Body of pancreas (tissue), 4 donors: ENCODE measurements around the gene PASK. TPM values are rescaled to one million over a fixed set of nuclear protein-coding genes. Genes with fewer than 3 reads are reported as not detected.
"Not testable (repeated sequence)": the region's sequence is repeated elsewhere in the genome, so short reads cannot be mapped to it uniquely, and the experiment has no call there.

ENCODE experiments used
- ATAC-seq: fragments of 150-250 bp; one replicate; pipeline ENCODE4 v1.9.1; 2016
- DNase-seq, 4 donors: peaks; one replicate each; pipeline ENCODE4 v3.0.0-alpha.2; 2019
- H3K27ac ChIP-seq, 4 donors: fragments of 200-600 bp; sonication (generic); 1 replicate in 3 of 4; 2 replicates in 1 of 4; pipeline versions ENCODE4 v1.5.1 to v1.6.1; 2016 to 2019; ENCODE audit warnings: mild to moderate bottlenecking in 1 of 4, mixed read lengths in 1 of 4, moderate library complexity in 1 of 4
- H3K27me3 ChIP-seq, 2 donors: fragments of 200-600 bp; sonication (generic); one replicate each; pipeline ENCODE4 v1.6.0; 2016; ENCODE audit warnings: mild to moderate bottlenecking in 1 of 2
- H3K36me3 ChIP-seq, 2 donors: fragments of 200-600 bp; sonication (generic); replicated peaks in 1 of 2; 2 replicates each; pipeline ENCODE4 v1.5.1; 2016; ENCODE audit warnings: low read depth in 2 of 2; ENCODE audit not compliant: insufficient read depth in 1 of 2
- H3K4me1 ChIP-seq: fragments of 200-600 bp; sonication (generic); one replicate; pipeline ENCODE4 v1.6.0; 2016
- H3K4me3 ChIP-seq, 2 donors: fragments of 200-600 bp; sonication (generic); 1 replicate in 1 of 2; 2 replicates in 1 of 2; pipeline ENCODE4 v1.5.1; 2016 to 2019
- H3K9me3 ChIP-seq, 3 donors: fragments of 200-600 bp; sonication (generic); 1 replicate in 2 of 3; 2 replicates in 1 of 3; pipeline ENCODE4 v1.5.1; 2016
- POLR2A ChIP-seq, 3 donors: fragments of 450-650 bp; IDR thresholded peaks; one replicate each; pipeline ENCODE4 v1.6.1; 2016; ENCODE audit warnings: antibody characterized with exemption in 3 of 3, mild to moderate bottlenecking in 2 of 3
- WGBS, 2 donors: methylation state at CpG; one replicate each; pipeline ENCODE4 v1.1.5; 2017; 5-methylcytosine and 5-hydroxymethylcytosine counted together
- intact Hi-C: fragments of 100-400 bp; cut with DNase I; formaldehyde crosslinking; loops from one replicate; pipeline ENCODE4 v1.15.1; 2023
- total RNA-seq, 2 donors: library from RNA; depleted of rRNA; stranded (reverse); fragments of >200 nt; gene quantifications; one replicate each; pipeline ENCODE4 v1.1.0, GENCODE V29; 2016
- TF ChIP-seq, protein P1 (sequence below), 7 experiments: fragments of 450-650 bp in 4 of 7; fragments of 200-600 bp in 3 of 7; sonication (generic) in 3 of 7; IDR thresholded peaks; one replicate each; pipeline ENCODE4 v1.5.1; 2016 to 2019; ENCODE audit warnings: antibody characterized with exemption in 7 of 7

The PASK gene
- total RNA-seq, 2 donors from 2014 or later = 7.5 to 15.8 TPM

DNA sequence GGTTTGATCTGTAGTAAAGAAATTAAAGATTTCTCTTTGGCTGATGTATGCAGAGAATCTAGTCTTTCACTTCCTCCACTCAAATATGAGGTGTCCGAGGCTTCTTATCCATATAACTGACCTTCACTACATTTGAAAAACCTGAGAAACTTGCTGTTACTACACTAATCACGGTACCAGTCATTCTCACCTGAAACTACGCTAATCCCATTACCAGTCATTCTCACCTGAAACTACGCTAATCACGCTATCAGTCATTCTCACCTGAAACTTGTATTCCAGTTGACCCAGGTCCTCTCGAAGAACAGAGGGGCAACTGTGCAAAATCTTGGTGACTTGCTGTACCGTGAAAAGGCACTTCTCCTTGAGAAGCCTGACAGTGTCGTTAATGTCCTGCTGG, 52.3 kb downstream of the PASK start:
- ATAC-seq (no peak), DNase-seq (no peak)
- WGBS, 2 donors = 75 to 84% methylated on average over 8 of the region's 8 CpGs
- H3K36me3 ChIP-seq = peaks cover 7 to 11% of the 10 kb centered on the region in 2 donors
- TF ChIP-seq, protein P1, sequence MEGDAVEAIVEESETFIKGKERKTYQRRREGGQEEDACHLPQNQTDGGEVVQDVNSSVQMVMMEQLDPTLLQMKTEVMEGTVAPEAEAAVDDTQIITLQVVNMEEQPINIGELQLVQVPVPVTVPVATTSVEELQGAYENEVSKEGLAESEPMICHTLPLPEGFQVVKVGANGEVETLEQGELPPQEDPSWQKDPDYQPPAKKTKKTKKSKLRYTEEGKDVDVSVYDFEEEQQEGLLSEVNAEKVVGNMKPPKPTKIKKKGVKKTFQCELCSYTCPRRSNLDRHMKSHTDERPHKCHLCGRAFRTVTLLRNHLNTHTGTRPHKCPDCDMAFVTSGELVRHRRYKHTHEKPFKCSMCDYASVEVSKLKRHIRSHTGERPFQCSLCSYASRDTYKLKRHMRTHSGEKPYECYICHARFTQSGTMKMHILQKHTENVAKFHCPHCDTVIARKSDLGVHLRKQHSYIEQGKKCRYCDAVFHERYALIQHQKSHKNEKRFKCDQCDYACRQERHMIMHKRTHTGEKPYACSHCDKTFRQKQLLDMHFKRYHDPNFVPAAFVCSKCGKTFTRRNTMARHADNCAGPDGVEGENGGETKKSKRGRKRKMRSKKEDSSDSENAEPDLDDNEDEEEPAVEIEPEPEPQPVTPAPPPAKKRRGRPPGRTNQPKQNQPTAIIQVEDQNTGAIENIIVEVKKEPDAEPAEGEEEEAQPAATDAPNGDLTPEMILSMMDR (IDR thresholded peaks at IDR 0.05) = no peak
- no peak for TF ChIP-seq POLR2A (IDR thresholded peaks at IDR 0.05)
- no peak overlapping the region for H3K27ac ChIP-seq
- no peak overlapping the region for H3K4me3 ChIP-seq
- no peaks in the 10 kb centered on the region for H3K9me3 ChIP-seq
- H3K27me3 ChIP-seq = no peaks in the 10 kb centered on the region
- peaks cover 19% of the 10 kb centered on the region for H3K4me1 ChIP-seq
- intact Hi-C loops = no loop called here

DNA sequence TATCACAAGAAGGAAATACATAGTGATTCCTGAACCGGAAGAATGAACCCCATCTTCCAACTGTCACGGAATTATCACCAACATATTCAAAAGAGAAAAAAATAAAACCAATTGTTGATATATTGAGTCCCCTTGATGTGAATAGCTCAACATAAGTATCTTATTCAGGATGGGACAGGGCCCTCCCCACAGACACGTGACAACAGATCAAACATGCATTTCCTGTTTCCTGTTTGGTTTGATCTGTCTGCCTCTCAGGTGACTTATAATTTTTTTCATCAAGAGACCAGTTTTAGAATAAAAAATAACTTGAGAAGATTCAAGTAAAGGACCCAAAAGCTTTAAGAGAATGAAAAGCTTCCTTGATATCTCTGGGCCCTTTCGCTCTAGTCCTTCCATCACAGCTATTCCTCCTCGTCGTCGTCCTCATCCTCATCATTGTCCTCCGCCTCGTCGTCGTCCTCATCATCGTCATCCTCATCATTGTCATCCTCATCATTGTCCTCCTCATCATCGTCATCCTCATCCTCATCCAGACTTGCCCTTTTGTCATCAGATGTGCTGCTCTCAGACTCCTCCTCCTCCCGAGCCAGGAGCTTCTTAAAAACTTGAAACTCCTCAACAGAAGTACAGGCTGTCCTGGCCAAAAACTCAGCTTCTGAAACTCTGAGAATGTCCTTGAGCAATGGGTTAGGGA, 53.5 kb downstream of the PASK start:
- ATAC-seq = no peak
- whole genome bisulfite sequencing, 2 donors = 77 to 86% methylated on average over 14 of the region's 14 CpGs
- H3K36me3 ChIP-seq = peaks cover 7 to 13% of the 10 kb centered on the region in 2 donors
- no peak for DNase-seq
- no peaks in the 10 kb centered on the region for H3K27me3 ChIP-seq
- TF ChIP-seq POLR2A (IDR thresholded peaks at IDR 0.05) = no peak
- TF ChIP-seq, protein P1 (IDR thresholded peaks at IDR 0.05) = no peak
- H3K9me3 ChIP-seq = no peaks in the 10 kb centered on the region
- no peak overlapping the region for H3K27ac ChIP-seq
- H3K4me1 ChIP-seq = peaks cover 11% of the 10 kb centered on the region
- H3K4me3 ChIP-seq = no peak overlapping the region
- intact Hi-C loops = no loop called here

DNA sequence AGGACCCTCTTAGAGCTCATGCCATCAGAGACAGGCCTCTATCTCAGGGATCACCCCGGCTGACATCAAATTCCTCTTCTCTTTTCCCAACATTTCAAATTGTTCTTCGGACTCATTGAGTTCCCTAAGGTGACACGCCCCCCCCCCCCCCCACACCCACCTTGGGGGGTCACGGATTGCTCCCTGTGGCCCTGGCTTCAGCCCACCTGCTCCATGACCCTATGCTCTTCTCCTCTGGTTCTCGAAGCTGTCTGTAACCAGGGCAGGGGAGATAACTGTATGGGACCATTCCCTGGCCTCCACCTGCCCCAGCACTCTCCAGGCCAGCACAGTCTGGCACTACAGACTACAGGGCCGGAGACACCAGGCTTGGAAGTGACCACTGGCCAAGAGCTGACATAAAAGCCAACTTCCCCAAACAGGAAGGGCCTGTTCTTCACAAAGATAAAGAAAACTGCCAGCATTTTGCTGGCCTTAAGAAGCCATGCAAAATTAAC, 54.3 kb downstream of the PASK start:
- WGBS, 2 donors = 60 to 82% methylated on average over 5 to 6 of the region's 6 CpGs
- no peak for ATAC-seq
- DNase-seq = no peak
- TF ChIP-seq, protein P1 (IDR thresholded peaks at IDR 0.05) = no peak
- intact Hi-C loops = no loop called here
- Histone ChIP-seq H3K27me3 (no peaks in the 10 kb centered on the region), H3K36me3 (peaks cover 7 to 16% of the 10 kb centered on the region in 2 donors), H3K9me3 (no peaks in the 10 kb centered on the region), H3K4me1 (peaks cover 4% of the 10 kb centered on the region), H3K27ac (no peak overlapping the region), H3K4me3 (no peak overlapping the region)

DNA sequence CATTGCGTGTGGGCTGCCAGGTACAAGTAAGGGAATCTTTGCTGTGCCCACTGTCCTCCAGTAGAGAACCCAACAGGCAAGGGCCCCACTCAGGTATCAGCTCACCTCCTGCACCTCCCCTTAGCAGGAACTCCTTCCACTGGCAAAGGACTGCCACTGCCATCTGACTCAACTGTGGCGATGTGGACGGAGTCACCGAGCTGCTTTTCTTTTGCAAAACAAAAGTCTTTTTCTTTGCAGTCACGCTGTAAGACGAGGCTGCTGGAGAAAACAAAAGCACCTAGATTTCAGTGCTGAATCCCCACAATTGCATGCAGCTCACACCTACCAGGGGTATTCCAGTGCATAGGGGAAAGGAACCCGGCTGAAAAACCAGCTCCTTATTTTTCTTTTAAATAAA, 55.1 kb downstream of the PASK start:
- 82 to 92% methylated on average over 7 of the region's 7 CpGs for WGBS, 2 donors
- H3K27ac ChIP-seq = no peak overlapping the region
- DNase-seq = no peak
- no peak overlapping the region for H3K4me3 ChIP-seq
- TF ChIP-seq POLR2A (IDR thresholded peaks at IDR 0.05) = no peak
- TF ChIP-seq, protein P1 (IDR thresholded peaks at IDR 0.05) = no peak
- H3K4me1 ChIP-seq = no peaks in the 10 kb centered on the region
- ATAC-seq = no peak
- intact Hi-C loops = no loop called here
- H3K27me3 ChIP-seq = no peaks in the 10 kb centered on the region
- H3K9me3 ChIP-seq = no peaks in the 10 kb centered on the region
- peaks cover 7 to 16% of the 10 kb centered on the region in 2 donors for H3K36me3 ChIP-seq

DNA sequence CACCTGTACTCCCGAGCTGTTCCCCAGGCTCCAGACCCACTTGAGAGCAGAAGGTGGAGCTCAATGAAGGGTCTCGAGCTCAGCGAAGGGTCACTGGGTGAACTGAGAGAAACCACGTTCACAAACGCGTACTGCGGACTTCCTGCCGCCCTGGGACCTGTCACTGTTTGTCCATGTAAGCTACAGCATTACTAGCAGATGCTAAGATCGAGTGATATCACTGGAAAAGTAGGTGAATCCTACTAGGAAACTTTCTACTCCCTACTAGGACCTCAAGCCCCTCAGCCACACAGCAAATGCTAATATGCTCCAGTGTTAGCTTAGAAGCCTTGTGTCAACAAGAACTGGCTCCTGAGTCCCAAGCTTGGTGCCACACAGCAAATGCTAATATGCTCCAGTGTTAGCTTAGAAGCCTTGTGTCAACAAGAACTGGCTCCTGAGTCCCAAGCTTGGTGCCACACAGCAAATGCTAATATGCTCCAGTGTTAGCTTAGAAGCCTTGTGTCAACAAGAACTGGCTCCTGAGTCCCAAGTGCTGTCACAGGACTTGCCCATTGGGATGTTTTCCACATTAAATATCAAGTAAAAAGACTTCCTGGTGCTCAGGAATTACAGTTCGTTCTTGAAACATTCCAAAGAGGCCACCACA, 56.0 kb downstream of the PASK start:
- 71 to 75% methylated on average over 10 of the region's 10 CpGs for WGBS, 2 donors
- H3K27ac ChIP-seq, H3K4me1 ChIP-seq, ATAC-seq, intact Hi-C loops, DNase-seq, H3K4me3 ChIP-seq, H3K9me3 ChIP-seq, H3K27me3 ChIP-seq: not testable (repeated sequence)
- peaks cover 7 to 19% of the 10 kb centered on the region in 2 donors for H3K36me3 ChIP-seq
